Endothelial cell of coronary artery (primary cell): Measurements from ENCODE around the gene BICC1. TPM values are rescaled to one million over a fixed set of nuclear protein-coding genes. Genes with fewer than 3 reads are reported as not detected.

Experiments used
- total RNA-seq: library from RNA; depleted of rRNA; stranded (reverse); fragments of >200 nt; gene quantifications from 2 replicates; pipeline ENCODE4 v1.2.3, GENCODE V29; 2014

The BICC1 gene, protein sequence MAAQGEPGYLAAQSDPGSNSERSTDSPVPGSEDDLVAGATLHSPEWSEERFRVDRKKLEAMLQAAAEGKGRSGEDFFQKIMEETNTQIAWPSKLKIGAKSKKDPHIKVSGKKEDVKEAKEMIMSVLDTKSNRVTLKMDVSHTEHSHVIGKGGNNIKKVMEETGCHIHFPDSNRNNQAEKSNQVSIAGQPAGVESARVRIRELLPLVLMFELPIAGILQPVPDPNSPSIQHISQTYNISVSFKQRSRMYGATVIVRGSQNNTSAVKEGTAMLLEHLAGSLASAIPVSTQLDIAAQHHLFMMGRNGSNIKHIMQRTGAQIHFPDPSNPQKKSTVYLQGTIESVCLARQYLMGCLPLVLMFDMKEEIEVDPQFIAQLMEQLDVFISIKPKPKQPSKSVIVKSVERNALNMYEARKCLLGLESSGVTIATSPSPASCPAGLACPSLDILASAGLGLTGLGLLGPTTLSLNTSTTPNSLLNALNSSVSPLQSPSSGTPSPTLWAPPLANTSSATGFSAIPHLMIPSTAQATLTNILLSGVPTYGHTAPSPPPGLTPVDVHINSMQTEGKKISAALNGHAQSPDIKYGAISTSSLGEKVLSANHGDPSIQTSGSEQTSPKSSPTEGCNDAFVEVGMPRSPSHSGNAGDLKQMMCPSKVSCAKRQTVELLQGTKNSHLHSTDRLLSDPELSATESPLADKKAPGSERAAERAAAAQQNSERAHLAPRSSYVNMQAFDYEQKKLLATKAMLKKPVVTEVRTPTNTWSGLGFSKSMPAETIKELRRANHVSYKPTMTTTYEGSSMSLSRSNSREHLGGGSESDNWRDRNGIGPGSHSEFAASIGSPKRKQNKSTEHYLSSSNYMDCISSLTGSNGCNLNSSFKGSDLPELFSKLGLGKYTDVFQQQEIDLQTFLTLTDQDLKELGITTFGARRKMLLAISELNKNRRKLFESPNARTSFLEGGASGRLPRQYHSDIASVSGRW
- total RNA-seq: 0.45 and 8.1 TPM in 2 replicates

DNA sequence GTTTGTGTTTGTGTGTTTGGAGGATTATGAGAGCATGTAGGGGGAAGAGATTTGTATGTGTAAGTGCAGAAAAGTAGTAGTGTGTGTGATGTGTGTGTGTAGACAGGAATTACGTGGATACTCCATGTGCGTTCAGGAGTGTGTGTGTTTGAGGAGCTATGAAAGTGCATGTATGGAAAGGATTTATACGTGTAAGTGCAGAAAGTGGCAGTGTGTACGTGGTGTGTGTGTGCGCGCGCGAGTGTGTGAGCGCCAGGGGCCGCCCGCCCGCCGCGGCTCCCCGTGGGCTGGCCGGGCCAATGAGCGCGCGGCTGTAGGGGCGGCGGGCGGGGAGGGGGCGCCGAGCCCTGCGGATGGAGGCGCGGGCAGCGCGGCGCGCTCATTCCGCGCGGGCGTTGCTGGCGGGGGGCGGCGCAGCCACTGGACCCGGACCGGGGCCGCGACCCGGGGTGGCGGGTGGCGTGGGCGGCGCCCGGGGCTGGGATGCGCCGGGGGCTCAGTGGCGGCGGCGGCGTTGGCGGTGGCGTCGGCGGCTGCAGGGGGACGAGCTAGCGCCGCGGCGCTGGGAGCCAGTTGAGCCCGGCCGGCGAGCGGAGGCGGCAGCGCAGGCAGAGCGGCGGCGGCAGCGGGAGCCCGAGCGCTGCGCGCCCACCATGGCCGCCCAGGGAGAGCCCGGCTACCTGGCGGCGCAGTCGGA, at the start of gene BICC1:
TSS of gene BICC1 (plus strand) at position 382 of the 697 bp plus-strand sequence. CDS start at position 654, 272 bp downstream.

Other genes with a start within 250 kb of the BICC1 start
- 5.9 and 6.2 TPM in 2 replicates for gene IPMK, start 245.0 kb upstream of the BICC1 start, total RNA-seq
- gene CISD1, start 243.7 kb upstream of the BICC1 start, total RNA-seq: 34.4 and 36.2 TPM in 2 replicates
- 7.4 and 10.2 TPM in 2 replicates for gene UBE2D1, start 177.9 kb upstream of the BICC1 start, total RNA-seq
- 40.9 and 54.4 TPM in 2 replicates for gene TFAM, start 127.5 kb upstream of the BICC1 start, total RNA-seq